HG02943 (cell line): ENCODE measurements around the gene TMEM269.

Source experiments
- ATAC-seq: cut with Tn5 transposase; IDR thresholded peaks from one replicate; pipeline ENCODE4 v1.9.1; 2021; ENCODE audit warnings: mild to moderate bottlenecking, low read depth, moderate library complexity; ENCODE audit not compliant: unreplicated experiment

The TMEM269 gene

DNA sequence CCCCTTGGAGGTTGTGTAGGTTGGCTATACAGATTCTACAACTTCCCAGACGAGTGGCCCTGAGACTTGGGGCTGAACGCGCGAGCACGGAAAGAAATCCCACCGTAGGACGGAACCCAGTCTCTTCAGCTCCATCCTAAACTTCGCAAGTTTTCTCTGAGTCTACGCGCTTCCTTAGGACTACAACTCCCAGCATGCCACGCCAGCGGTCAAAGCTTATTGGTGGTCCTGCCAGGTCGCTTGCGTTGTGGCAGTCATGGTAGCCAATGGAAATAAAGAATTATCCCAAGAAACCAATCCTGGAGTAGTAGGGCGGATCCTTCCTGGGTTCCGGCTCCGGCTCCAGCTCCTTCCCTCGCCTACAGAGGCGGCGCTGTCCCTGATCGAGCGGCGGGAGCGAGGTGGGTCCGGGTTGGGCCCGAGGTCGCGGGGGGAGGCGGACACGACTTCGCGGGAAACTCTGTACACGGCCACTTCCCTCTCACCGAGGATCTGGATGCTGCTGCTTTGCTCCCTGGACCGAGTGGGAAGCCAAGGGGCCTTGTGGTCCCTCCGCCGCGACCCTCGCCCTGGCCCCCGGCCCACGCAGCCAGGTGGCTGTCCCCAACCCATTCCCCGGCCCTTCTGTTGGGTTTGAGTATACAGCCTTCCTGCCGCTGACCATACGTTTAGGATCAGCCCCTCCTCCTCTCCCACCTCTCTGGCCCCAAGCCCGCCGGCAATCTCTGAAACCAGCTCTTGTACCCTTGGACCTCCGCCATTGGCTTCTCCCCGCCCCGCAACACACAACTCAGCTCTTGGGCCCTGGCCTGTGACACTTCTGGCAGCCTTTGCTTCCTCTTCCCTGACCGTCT is 61.7 kb downstream of the TMEM269 start, which contains the start of gene ZNF691:
Gene ZNF691 (plus strand): TSS at position 357 of the 854 bp plus-strand sequence. CDS start 3,046 bp downstream, outside the sequence.
- ATAC-seq, result peak; percentile 93

GRCh38 chr1:42847111-42847595 is 62.4 kb downstream of the TMEM269 start:
- no peak for ATAC-seq

- no peak for ATAC-seq
Measured at GRCh38 chr1:42847721-42848460, 63.1 kb downstream of the TMEM269 start.

DNA sequence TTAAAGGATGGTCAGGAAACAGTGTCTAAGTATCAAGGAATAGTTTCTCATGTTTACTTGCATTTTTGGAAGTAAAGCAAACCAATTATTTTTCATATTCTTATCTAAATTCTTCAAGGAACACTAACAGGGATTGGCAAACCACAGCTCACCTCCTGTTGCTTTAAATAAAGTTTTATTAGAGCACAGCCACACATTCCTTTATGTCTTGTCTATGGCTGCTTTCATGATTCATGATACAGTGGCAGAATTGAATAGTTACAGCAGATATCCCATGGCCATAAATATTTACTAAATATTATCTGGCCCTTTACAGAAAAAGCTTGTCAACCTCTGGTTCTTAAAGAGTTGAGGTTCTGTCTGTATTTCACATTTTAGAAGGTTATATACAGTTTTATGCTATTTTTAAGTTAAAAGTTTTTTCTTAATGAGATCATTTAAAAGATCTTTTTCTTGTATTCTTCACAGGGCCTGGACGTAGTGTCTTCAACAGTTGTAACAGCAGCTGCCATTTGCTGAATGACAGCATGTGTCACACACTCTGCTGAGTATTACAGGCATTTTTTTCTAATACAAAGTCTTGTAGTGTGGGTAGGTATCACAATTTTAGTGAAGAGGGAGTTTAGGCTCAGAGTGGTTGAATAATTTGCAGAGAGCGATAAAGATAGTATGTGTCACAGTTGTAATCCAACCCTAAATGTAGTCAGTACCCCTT is 64.2 kb downstream of the TMEM269 start:
- ATAC-seq, result no peak

GRCh38 chr1:42849944-42850343 is 65.2 kb downstream of the TMEM269 start:
- no peak for ATAC-seq
